GOT3 (cell line): Measurements from ENCODE around the gene HPSE2.
"Not testable (repeated sequence)": the region's sequence is repeated elsewhere in the genome, so short reads cannot be mapped to it uniquely, and the experiment has no call there.

ENCODE experiments used
- DNase-seq: peaks from one replicate; lab custom pipeline; 2025; ENCODE audit warnings: mixed read lengths; lab: John Stamatoyannopoulos, UW

HPSE2 gene

DNA sequence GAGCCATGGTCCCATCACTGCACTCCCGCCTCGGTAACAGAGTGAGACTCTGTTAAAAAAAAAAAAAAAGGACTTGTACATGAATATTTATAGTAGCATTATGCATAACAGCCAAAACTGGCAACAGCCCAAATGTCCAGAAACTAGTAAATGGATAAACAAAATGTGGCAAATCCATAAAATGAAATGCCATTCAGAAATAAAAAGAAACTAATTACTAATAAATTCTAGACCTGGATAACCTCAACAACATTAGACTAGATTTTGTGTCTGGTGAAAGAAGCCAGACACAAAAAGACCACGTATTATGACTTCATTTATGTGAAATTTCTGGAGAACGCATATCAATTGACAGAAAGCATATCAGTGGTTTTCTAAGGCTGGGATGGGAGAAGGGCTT lies 74.5 kb downstream of the HPSE2 start:
- no peak for DNase-seq

DNA sequence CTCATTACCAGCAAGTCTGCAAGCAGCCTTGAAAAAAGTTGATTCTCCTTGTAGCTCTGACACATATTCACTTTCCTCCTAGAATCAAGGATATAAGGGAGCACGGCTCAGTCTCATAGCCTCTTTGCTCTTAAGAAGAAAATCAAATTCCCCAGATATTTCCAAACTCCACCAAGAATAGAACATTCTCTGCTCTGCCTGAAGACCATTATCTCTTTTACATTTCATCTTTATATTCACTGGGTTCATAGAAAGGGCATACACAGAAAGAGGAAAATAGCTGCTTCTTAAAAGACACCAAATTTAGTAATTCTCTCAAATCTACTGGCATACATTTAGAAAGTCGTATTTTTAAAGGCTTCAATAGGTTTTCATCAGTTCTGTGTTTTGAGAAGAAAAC lies 92.0 kb downstream of the HPSE2 start:
- DNase-seq = no peak

DNA sequence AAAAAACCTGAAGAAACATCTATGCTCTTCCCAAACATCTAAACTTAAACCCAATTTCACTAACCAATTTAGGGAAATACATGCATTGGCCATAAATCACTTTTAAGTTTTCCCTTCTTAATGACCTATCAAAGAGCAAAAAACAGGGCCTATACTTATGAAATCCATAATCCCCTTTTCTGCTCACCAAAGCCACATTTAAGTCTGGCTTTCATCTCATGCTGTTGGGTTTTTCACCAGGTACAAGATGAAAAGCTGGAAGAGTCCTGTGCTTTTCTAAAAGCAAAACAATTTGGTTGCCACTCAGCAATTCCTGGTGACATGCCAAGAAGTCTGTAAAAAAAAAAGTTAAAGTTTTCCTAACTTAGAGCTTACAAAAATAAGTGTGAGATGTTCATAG lies 92.6 kb downstream of the HPSE2 start:
- no peak for DNase-seq

DNA sequence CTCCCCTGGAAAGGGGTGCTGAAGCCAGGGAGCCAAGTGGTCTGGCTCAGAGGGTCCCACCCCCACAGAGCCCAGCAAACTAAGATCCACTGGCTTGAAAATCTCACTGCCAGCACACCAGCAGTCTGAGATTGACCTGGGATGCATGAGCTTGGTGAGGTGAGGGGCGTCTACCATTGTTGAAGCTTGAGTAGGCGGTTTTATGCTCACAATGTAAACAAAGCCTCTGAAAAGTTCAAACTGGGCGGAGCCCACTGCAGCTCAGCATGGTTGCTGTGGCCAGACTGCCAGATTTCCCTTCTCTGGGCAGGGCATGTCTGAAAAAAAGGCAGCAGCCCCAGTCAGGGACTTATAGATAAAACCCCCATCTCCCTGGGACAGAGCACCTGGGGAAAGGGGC lies 102.8 kb downstream of the HPSE2 start:
- not testable (repeated sequence) for DNase-seq

DNA sequence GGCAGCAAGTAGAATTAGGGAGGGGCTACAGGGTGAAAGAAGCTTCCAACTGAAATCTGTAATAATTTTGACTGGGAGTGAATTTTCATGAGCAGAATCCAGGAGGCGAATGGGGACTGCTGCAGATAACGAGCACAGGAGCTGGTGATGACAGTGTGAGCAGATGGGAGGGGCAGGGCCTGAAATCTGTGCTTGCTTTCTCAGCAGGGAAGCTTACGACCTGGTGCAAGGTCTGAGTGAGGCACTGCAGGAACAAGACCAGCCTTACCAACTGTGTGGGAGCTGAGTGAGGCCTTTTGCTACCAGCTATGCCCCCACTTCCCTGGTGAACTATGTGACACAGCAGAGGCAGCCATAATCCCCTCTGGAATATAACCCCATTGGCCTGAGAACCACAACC lies 109.8 kb downstream of the HPSE2 start:
- no peak for DNase-seq

DNA sequence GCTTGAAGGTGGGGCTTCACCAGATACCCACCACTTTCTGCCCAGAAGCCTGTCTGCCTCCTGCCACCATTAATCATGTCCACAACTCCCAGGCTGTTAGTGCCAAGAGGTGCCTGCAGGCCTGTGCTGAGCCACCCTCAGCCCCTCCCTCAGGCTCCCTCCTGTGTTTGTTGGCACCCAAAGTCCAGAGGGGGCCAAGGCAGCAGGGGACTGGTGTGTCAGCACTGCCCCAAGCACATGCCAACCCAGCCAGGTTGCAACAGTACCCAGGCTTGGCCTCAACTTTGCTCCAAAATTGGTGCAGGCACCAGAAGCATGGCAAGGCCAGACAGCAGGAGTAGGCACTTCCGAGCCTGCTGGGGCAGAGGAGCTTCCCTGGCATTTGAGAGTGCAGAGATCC lies 111.3 kb downstream of the HPSE2 start:
- DNase-seq = no peak

DNA sequence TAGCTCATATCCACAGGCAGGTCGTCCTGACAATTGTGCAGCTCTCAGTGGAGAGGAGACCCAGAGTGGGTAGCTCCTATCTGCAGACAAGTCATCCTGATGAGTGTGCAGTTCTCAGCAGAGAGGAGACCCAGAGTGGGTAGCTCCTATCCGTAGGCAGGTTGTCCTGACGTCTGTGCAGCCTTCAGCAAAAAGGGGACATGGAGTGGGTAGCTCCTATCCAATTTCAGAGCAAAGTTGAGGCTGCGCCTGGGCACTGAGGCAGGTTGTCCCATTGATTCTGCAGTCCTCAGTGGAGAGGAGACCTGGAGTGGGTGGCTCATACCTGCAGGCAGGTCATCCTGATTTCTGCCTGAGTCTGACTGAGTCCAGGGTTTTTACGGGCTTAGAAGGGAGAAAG lies 111.8 kb downstream of the HPSE2 start:
- DNase-seq = no peak

DNA sequence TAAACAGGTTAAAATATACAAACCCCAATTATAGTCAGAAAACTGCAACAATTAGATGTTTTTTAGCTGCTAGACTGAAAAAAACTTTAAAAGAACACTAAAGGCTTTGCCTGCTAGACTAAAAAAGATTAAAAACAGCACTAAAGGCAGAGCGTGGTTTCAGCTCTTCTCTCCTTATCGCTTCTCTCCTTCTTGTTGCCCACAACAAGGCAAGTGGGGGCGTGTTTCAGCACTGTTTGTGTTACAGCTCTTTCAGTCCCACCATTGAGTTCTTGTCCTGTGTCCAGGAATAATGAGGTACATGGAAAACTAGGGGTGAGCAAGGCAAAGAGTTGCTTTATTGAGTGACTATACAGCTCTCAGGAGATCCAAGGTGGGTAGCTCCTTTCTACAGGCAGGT lies 112.3 kb downstream of the HPSE2 start:
- no peak for DNase-seq

DNA sequence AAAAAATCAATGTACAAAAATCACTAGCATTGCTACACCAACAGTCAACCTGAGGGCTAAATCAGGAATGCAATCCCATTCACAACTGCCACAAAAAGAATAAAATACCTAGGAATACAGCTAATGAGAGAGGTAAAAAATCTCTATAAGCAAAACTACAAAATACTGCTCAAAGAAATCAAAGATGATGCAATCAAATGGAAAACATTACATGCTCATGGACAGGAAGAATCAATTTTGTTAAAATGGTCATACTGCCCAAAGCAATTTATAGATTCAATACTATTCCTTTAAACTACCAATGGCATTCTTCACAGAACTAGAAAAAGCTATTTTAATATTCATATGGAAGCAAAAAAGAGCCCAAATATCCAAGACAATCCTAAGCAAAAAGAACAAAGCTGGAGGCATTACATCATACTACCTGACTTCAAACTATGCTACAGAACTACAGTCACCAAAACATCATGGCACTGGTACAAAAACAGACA lies 116.3 kb downstream of the HPSE2 start:
- DNase-seq = no peak

DNA sequence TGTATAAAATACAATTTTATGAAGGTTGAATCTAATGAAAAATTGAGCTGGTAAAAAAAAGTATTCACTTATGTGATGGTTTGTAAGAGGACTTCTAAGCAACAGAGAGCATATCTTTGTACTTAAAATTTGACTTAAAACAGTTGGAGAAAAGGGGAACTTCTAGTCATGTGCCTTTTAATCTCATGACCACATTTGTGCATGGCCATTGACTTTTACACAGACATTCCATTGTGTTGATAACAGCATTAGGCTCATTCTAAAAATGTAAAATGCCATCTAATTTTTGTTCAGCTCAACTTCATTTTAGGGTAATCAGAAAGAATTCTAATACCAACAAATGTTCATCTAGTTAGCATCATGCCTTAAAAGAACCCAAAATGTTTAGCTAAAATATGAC lies 119.9 kb downstream of the HPSE2 start:
- no peak for DNase-seq

DNA sequence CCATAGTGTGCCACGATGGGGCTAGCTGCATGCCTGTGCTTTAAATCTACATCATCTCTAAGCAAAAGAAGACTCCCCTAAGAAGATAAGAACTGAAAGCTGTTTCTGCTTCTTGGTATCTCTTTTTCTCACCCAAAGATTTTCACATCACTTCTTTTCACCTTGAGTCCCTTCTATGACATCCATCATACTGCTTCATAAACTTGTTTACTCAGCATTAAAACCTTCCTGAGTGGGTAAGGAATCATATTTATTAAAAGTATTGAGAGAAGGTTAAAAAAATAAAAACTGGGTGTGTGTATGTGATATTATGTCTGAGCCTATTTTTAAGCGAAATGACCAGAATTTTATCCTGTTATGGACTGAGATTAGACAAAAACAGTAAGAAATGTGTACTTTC lies 150.3 kb downstream of the HPSE2 start:
- DNase-seq = no peak

DNA sequence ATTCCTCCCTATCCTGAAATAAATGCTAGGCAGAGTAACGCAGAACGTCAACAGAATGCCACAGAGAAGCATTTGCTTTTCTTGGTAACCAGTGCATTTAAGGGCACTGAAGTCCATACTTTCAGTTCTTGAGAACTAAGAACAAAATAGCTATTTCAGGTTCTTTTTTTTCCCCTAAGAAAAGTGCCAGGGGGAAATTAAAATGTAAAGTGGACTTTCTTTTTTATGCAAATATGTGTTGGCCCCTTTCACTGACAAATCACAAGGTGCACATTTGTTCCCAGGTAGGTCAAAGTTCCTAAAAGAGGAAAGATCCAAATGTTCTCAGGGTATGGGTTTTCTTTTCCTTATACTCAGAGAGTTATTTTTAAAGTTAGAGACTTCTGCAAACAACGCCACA lies 151.5 kb downstream of the HPSE2 start:
- no peak for DNase-seq

DNA sequence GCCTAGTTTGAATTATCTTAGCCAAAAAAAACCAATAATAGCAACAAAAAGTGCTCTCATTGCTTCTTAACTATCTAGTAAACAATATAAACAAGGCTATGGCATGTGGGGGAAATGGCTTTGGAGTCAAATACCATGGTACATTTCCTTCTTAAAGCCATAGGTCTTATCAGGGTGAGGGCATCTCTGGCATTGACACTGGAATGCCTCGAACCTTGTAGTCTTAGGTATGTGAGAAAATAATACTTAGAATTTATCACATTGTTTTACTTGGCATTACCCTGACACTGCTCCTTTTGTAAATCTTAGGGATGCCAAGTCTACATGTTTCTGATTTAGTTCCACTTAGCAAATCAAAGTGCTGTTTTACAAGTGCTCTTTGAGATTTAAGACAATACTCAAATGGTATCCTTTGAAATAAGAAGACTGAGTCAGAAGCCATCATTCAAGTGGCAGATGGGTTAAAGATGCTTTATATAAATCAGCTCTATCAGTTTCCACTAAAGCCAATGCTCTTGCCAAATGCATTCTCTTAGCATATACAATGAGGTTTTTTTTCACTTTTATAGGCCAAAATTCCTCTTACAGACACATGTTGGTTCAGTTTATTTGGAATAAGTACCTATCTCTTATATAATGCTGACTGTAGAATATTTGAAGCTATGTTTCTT lies 155.2 kb downstream of the HPSE2 start:
- DNase-seq = no peak

DNA sequence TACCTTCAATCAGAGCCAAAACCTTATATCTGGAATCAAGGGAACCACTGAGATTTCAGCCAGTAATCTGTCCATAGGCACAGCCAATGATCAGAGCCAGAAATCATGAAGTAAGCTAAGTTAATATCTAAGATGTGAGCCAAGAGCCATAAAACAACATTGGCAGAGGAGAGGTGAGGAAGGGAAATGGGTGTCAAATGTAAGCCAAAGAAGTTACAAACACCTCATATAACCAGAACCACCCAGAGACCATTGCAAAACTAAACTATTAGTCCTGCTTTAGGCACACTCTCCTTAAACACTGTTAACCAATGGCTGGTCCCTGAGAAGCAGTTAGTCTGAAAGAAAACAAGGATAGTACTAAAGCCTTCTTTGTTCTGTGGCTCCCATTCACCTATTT lies 173.1 kb downstream of the HPSE2 start:
- DNase-seq = no peak

DNA sequence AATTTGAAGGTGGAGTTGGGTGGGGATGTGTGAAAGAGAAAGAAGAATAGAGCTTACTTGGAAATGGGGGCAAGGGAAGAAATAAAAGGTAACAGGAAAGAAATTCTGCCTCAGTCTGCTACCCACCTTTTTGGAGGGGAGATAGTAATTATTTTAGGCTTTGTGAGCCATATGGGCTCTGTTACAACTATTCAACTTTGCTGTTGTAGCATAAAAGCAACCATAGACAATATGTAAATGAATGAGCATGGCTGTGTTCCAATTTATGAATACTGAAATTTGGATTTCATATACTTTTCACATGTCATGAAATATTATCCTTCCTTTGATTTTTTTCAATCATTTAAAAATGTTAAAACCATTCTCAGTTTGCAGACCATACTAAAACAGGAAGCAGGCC lies 176.9 kb downstream of the HPSE2 start:
- no peak for DNase-seq

DNA sequence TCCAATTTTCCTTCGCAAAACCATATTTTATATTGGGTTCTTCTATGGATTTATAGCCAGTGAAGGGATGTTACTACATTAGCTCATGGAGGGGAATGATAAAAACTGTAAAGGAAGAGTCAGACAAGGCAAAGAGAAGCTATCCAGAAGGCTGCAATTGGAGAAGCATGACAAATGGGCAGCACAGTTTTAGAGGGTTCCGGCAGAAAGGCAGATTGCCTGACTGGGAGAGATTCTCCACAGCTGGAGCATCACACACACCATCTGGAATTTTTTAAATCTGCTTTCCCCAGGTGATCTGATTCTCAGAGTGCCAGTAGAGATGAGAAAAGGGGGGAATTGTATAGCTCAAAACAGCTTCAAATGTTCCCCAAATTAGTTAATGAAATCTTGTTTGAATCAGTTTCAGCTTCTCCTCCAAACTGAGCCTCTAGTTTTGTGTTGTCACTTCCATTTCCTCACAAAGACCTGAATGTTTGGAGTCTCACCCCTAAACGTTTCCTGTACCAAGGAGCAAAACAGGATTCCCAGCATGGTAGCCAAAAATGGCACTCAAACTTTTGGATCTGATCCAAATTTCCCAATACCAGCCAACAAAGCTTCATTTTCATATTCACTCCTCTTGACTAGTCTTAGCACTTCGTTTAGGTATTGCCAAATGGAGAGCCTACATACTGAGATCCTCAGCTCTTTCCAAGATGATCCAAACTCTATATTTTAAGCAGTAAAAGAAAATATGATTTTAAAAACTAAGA lies 177.5 kb downstream of the HPSE2 start:
- DNase-seq = no peak

DNA sequence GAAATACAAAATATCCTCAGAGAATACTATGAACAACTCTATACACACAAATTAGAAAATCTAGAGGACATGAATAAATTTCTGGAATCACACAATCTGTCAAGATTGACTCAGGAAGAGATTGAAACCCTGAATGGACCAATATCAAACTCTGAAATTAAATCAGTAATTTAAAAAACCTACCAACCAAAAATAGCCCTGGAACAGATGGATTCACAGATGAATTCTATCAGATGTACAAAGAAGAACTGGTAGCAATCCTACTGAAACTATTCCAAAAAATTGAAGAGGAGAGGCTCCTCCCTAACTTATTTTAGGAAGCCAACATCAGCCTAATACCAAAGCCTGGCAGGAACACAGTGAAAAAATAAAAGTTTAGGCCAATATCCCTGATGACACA lies 190.0 kb downstream of the HPSE2 start:
- DNase-seq = no peak

DNA sequence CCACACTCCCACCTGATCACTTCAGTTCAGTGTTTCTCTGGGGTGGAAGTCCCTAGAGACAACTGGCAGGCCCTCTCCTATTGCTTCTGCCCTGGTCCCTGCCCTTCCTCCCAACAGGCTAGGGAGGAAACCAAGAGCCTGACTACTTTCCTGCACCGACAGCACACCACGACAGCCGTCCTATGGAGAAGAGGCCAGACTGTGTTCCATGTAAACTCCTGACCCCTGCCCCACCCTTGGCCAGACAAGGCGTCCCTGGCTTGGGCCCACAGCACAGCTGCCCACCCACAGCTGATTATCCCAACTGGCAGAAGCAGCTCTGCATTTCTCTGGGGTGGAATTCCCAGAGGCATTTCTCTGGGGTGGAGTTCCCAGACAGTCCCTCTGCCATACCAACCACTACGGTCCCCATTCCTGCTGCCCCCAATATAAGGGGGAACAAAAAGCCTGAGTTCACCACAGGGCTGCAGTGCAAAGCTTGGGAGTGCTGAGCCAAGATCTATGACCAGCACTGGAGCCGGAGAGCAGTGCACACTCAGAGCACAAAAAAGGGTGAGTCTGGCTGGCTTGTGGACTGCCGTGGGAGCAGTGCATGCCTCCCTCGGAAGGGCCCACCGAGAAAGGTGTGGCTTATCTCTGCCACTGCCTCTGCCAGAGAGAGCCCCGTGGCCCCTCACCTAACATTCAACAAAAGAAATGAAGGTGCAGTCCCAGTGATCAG lies 193.4 kb downstream of the HPSE2 start:
- no peak for DNase-seq

DNA sequence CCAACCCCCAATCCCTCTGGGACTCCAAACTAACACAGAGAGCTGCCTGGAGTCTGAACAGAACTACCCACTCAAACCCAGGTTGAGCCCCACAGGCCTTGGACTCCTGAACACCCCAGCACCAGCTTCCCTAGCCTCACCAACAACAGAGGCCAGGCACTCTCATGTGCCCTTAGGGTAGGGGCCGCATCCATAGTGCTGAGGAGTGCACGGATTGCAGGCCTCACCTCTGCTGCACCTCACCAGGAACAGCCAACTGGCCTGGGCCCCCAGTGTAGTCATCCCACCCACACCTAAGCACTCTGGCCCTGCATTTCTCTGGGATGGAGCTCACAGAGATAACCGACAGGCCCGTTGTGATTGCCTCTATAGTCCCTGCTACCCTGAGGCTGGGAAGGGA lies 194.2 kb downstream of the HPSE2 start:
- DNase-seq = no peak

DNA sequence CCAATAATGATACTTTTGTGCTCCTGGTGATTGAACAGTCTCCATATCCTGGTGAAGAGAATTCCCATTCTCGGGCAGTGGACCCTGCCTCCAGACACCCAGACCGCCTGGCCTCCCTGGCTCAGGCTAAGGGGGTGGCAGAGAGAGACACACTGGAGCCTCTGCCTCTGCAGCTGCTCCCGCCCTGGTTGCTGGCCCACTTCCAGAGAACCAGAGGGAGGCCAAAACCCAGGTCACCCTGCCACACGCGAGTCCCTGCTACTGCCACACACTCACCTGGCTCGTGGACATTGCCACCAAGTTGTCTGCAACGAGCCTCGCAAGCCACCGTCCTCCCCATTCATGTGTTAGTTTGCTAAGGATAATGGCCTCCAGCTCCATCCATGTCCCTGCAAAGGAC lies 221.8 kb downstream of the HPSE2 start:
- DNase-seq = no peak

DNA sequence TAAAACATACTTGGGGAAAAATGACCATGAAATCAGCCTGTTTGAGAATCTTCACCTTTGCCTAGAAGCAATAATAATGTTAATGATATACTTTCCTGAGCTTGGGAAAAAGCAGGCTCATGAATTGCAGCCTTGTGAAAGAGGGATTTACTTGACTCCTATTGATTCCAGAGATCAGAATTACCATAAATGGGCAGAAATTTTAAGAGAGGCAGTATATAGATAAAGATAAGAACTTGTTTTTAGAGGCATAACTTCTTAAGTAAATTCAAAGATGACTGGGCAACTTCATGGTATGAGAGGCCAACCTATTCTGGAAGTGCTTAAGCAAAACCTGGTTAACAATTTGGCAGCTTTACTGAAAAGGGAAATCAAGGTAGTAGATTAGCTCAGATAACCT lies 225.4 kb downstream of the HPSE2 start:
- DNase-seq = no peak

DNA sequence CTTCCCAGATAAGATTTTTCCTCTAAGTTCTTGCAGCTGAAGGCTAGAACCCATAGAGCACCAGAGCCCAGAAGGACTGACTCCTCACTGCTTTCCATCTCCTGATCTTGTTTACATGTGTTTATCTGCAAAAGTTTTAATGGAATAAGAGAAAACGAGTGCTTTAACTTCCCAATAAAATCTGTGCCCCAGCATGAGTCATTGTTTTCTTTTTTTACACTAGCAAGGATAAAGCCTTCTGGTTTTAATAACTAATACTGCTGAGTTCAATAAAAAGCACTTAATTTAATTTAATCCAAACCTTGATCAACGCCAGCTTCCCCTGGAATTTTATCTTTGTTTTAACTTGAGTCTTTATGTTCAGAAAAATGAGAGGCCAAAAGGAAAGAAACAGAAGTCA lies 227.6 kb downstream of the HPSE2 start:
- no peak for DNase-seq

DNA sequence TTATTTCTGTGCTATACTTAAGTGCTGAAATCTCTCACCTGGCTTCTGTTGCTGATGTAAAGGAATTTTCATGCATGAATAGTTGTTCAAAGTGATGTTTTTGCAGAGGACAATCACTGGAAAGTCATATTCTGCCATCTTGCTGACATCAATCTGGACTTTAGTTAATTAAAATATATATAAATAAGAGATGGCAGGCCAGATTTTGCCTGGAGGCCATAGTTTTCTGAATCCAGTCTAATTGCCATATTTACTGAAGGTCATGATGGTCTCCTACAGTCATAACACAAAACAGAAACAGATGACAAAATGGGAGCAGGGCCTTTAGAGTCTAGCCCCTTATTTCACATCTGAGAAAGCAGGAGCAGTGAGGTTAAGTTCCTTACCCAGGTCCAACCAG lies 228.2 kb downstream of the HPSE2 start:
- no peak for DNase-seq
